Measurements from ENCODE around the gene DYDC2.

GRCh38 chr10:80357851-80358125, 1.2 kb downstream of the DYDC2 start:
- no peak for TF ChIP-seq CTCF (conservative IDR thresholded peaks at IDR 0.05; ENCODE audit: low read length)
- no peak for TF ChIP-seq EZH2phosphoT487 (IDR thresholded peaks at IDR 0.05; ENCODE audit: borderline replicate concordance)

Data from Loucy (cell line).